ENCODE results near the gene STARD3. TPM values are rescaled to one million over a fixed set of nuclear protein-coding genes. Genes with fewer than 3 reads are reported as not detected.

Gene STARD3
- total RNA-seq, 1 donor from 2014 or later: 15.8 TPM

GRCh38 chr17:39604911-39605491 is 31.9 kb upstream of the STARD3 start:
- DNase-seq: no peak

GRCh38 chr17:39605492-39606433 is 31.2 kb upstream of the STARD3 start:
- no peak for DNase-seq

- DNase-seq: no peak
These were observed 30.4 kb upstream of the STARD3 start for GRCh38 chr17:39606434-39607056.

- DNase-seq: no peak
These were observed 29.7 kb upstream of the STARD3 start for GRCh38 chr17:39607057-39607850.

- DNase-seq: no peak
These were observed 29.2 kb upstream of the STARD3 start, which contains the start of gene NEUROD2 for GRCh38 chr17:39607851-39608130. Gene NEUROD2 (minus strand): TSS chr17:39607920. CDS start chr17:39606599, 1,321 bp downstream.

GRCh38 chr17:39608142-39608981 is 28.6 kb upstream of the STARD3 start:
- no peak for DNase-seq

- no peak for DNase-seq
These were observed 27.4 kb upstream of the STARD3 start for GRCh38 chr17:39609416-39610025.

GRCh38 chr17:39611401-39612112 is 25.4 kb upstream of the STARD3 start:
- DNase-seq: no peak

- no peak for DNase-seq
These were observed 24.6 kb upstream of the STARD3 start for GRCh38 chr17:39612291-39612894.

- DNase-seq: no peak
These were observed 23.9 kb upstream of the STARD3 start for GRCh38 chr17:39612935-39613464.

- no peak for DNase-seq
These were observed 22.3 kb upstream of the STARD3 start for GRCh38 chr17:39614545-39615157.

GRCh38 chr17:39615434-39615833 is 21.5 kb upstream of the STARD3 start:
- DNase-seq: no peak

- DNase-seq: no peak
These were observed 19.9 kb upstream of the STARD3 start for GRCh38 chr17:39617100-39617445.

- no peak for DNase-seq
These were observed 19.3 kb upstream of the STARD3 start for GRCh38 chr17:39617446-39618245.

GRCh38 chr17:39618246-39618913 is 18.6 kb upstream of the STARD3 start:
- DNase-seq: no peak

- no peak for DNase-seq
These were observed 17.8 kb upstream of the STARD3 start for GRCh38 chr17:39618956-39619785.

- DNase-seq: no peak
These were observed 17.2 kb upstream of the STARD3 start for GRCh38 chr17:39619786-39620101.

All from skin of body (tissue), 2 donors.